Liver (tissue), 3 donors: ENCODE measurements around the gene FGF14.

Experiments
- FOXA1 ChIP-seq: IDR thresholded peaks from 2 replicates; pipeline ENCODE4 v1.6.1; 2016; ENCODE audit warnings: antibody characterized with exemption
- GABPA ChIP-seq, 2 donors: IDR thresholded peaks in 1 of 2; conservative IDR thresholded peaks in 1 of 2; 2 replicates each; pipeline ENCODE4 v1.6.1; 2016; ENCODE audit warnings: antibody characterized with exemption in 2 of 2, mild to moderate bottlenecking in 1 of 2, moderate library complexity in 1 of 2
- HNF4G ChIP-seq: IDR thresholded peaks from 2 replicates; pipeline ENCODE4 v1.6.1; 2016; ENCODE audit warnings: antibody characterized with exemption
- JUND ChIP-seq, 2 donors: IDR thresholded peaks; 2 replicates each; pipeline ENCODE4 v1.6.1; 2016; ENCODE audit warnings: antibody characterized with exemption in 2 of 2
- TAF1 ChIP-seq: conservative IDR thresholded peaks from 2 replicates; pipeline ENCODE4 v1.6.1; 2016; ENCODE audit warnings: antibody characterized with exemption, mild to moderate bottlenecking
- TF ChIP-seq, protein P1 (sequence below): fragments of 150-350 bp; IDR thresholded peaks from 2 replicates; pipeline ENCODE4 v1.5.1; 2017; ENCODE audit warnings: improper control_type of control experiment, low read depth, low read length; ENCODE audit not compliant: missing input control
- TF ChIP-seq, protein P2 (sequence below): IDR thresholded peaks from 2 replicates; pipeline ENCODE4 v1.6.1; 2016; ENCODE audit warnings: antibody characterized with exemption
- donor health status: healthy.
- donor health status: healthy.

DNA sequence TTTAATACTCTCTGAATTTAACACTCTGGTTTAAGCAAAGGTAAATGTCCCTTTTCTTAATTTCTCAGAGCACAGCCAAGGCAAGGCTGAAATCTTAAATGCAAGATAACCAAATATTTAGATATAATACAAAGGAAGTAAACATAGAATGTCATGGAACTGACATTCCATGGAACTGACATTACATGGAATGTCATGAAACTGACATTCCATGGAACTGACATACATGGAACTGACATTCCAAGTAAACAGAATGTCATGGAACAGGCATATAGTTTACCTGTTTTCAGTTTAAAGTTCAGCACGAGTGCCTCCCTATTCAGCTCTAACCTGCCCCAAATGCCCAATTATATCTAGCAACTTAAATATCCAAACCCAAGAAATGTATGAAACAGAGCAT lies 21.8 kb downstream of the FGF14 start:
- no peak for TF ChIP-seq FOXA1
- TF ChIP-seq, protein P1, sequence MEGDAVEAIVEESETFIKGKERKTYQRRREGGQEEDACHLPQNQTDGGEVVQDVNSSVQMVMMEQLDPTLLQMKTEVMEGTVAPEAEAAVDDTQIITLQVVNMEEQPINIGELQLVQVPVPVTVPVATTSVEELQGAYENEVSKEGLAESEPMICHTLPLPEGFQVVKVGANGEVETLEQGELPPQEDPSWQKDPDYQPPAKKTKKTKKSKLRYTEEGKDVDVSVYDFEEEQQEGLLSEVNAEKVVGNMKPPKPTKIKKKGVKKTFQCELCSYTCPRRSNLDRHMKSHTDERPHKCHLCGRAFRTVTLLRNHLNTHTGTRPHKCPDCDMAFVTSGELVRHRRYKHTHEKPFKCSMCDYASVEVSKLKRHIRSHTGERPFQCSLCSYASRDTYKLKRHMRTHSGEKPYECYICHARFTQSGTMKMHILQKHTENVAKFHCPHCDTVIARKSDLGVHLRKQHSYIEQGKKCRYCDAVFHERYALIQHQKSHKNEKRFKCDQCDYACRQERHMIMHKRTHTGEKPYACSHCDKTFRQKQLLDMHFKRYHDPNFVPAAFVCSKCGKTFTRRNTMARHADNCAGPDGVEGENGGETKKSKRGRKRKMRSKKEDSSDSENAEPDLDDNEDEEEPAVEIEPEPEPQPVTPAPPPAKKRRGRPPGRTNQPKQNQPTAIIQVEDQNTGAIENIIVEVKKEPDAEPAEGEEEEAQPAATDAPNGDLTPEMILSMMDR = no peak
- no peak for TF ChIP-seq GABPA (IDR thresholded peaks at IDR 0.05 in 1 of 2, conservative IDR thresholded peaks at IDR 0.05 in 1 of 2)
- no peak for TF ChIP-seq TAF1
- TF ChIP-seq, protein P2, sequence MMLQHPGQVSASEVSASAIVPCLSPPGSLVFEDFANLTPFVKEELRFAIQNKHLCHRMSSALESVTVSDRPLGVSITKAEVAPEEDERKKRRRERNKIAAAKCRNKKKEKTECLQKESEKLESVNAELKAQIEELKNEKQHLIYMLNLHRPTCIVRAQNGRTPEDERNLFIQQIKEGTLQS = no peak
- TF ChIP-seq JUND (IDR thresholded peaks at IDR 0.05) = no peak
- no peak for TF ChIP-seq HNF4G
